HFF-Myc (cell line): Measurements from ENCODE around the gene DYNLRB2.

ENCODE experiments used
- DNase-seq: peaks from one replicate; pipeline ENCODE4 v3.0.0-alpha.2; 2011; ENCODE audit warnings: low read depth; ENCODE audit errors: extremely low read depth
- H3K4me3 ChIP-seq: replicated peaks from 2 replicates; pipeline ENCODE4 v1.5.1; 2011; ENCODE audit warnings: low read depth, mild to moderate bottlenecking, control low read depth, low read length
- CTCF ChIP-seq: IDR thresholded peaks from 2 replicates; pipeline ENCODE4 v1.5.1; 2012; ENCODE audit warnings: mild to moderate bottlenecking, low read depth, low read length, control low read depth; ENCODE audit errors: missing control alignments

DYNLRB2 gene

DNA sequence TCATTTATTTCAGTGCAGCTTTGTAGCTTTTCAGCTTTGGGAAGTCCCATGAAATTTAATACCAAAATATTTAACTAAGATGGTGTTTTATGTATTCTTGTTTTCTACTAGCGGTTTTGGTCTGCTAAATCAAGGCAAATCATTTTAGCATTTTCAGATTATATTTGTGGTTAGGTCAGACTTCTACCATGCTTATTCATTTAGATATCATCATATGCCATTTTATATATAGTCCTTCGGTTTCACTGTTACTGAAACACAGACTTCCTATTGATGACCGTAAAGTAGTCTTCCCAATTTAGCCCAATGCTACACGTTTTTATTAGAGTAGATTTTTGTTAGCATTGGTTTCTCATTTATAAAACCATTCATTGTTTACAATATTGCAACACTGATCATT, 5.5 kb downstream of the DYNLRB2 start:
- no peak overlapping the region for H3K4me3 ChIP-seq
- no peak for TF ChIP-seq CTCF
- DNase-seq: no peak

- no peak overlapping the region for H3K4me3 ChIP-seq
- DNase-seq: no peak
- TF ChIP-seq CTCF: no peak
These were observed 6.4 kb downstream of the DYNLRB2 start for GRCh38 chr16:80547145-80547544.

DNA sequence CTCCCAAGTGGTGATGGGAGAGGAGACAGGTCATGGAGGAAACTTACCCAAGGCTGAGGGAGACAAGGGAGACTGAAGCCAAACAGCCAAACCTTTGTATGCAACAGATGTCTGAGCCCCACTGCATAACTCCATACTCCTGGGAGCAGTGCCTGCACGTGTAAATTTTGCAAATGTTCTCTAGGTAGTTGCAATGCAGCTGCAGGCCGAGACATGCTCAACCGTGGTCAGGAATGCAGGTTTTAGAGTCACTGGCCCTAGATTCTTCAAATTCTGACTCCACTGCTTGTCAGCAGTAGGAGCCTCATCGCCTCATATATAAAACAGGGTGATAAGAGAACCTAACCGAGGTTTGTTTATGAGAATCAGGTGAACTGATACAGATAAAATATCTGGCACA, 11.5 kb downstream of the DYNLRB2 start:
- no peak for DNase-seq
- TF ChIP-seq CTCF: no peak

DNA sequence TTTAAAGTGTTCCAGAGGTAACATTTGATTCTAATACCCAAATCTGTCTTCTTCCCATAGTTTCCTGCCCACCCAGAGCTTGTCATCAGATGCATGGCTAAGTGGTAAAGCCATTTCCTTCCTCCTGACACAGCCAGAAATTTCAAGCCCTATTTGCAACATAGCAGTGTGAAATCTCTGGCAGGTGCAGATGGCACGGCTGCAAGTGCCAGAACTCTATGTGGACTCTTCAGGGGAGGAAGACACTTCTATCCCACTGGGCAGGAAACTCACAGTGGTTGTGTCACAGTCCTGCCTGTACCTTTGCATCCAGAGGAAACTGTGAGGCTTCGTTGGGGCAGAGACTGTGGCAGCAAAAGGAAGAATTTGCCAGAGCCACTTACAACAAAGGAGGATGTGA, 13.2 kb downstream of the DYNLRB2 start:
- no peak overlapping the region for H3K4me3 ChIP-seq
- TF ChIP-seq CTCF: no peak
- DNase-seq: no peak

More for the DNA sequence above, 11.5 kb downstream of the DYNLRB2 start:
- H3K4me3 ChIP-seq: no peak overlapping the region

- DNase-seq: no peak
- TF ChIP-seq CTCF: no peak
- no peak overlapping the region for H3K4me3 ChIP-seq
These were observed 15.7 kb downstream of the DYNLRB2 start for GRCh38 chr16:80556481-80556880.

DNA sequence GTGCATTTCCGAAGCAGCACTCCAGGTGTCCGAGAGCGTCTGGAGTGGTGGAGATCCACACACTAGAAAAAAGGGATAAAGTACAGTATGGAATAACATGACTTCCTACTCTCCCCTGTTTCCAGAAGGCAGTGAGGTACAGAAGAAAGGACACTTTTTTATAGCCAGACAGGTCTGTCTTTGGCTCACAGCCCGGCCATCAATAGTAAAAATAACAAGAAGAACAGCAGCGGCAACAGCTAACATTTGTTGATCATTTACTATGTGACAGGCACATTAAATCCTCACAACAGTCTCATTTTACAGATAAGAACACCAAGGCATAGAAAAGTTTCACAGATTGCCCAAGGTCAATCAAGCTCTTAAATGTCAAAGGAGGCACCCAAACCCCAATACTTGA, 16.2 kb downstream of the DYNLRB2 start:
- DNase-seq: no peak
- TF ChIP-seq CTCF: no peak
- H3K4me3 ChIP-seq: no peak overlapping the region

DNA sequence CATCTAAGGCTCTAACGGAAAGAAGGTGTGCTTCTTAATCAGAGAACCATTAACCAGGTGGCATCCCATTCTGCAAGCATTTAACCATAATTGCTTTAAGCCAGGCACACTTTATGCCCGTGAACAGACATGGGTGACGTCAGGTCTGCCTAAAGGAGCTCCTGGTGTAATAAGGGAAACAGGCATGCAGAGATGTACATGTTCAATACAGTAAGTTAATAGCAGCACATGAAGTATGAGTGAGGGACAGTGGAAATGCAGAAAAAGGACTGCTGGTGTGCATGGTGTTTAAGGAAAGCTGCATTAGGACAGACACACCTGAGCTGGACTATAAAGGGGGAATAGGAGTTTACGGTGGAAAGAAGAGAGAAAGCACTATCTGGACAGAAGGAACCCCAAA, 18.6 kb downstream of the DYNLRB2 start:
- TF ChIP-seq CTCF: no peak
- no peak overlapping the region for H3K4me3 ChIP-seq
- no peak for DNase-seq
